NCI-H187 treated with DMSO at 0.1 percent for 48 hours (cell line): ENCODE data around the gene SPATA6L.

ENCODE experiments used
- DNase-seq: peaks from one replicate; lab custom pipeline; 2025; lab: John Stamatoyannopoulos, UW

SPATA6L gene

GRCh38 chr9:4549751-4550295, 116.5 kb downstream of the SPATA6L start:
- no peak for DNase-seq

- DNase-seq = no peak
These were observed 117.2 kb downstream of the SPATA6L start for GRCh38 chr9:4548811-4549725.
